GM13977 (cell line): Measurements from ENCODE around the gene ACTG1.

Experiments
- DNase-seq: peaks from one replicate; pipeline ENCODE4 v3.0.0; 2012; ENCODE audit warnings: low spot score
- in situ Hi-C: fragments of 300-500 bp; cut with MboI; formaldehyde crosslinking; loops from one replicate; pipeline ENCODE4 v1.12.0; 2022; ENCODE audit warnings: low sequenced_read_pairs, low pct_unique_long_range_greater_than_20kb, mixed read lengths, inconsistent platforms; ENCODE audit not compliant: unreplicated experiment
- TF ChIP-seq, protein P1 (sequence below): IDR thresholded peaks from 2 replicates; pipeline ENCODE4 v1.5.1; 2012; ENCODE audit warnings: mild to moderate bottlenecking, control low read depth; ENCODE audit not compliant: insufficient read depth; ENCODE audit errors: extremely low read depth, missing control alignments

ACTG1 gene

DNA sequence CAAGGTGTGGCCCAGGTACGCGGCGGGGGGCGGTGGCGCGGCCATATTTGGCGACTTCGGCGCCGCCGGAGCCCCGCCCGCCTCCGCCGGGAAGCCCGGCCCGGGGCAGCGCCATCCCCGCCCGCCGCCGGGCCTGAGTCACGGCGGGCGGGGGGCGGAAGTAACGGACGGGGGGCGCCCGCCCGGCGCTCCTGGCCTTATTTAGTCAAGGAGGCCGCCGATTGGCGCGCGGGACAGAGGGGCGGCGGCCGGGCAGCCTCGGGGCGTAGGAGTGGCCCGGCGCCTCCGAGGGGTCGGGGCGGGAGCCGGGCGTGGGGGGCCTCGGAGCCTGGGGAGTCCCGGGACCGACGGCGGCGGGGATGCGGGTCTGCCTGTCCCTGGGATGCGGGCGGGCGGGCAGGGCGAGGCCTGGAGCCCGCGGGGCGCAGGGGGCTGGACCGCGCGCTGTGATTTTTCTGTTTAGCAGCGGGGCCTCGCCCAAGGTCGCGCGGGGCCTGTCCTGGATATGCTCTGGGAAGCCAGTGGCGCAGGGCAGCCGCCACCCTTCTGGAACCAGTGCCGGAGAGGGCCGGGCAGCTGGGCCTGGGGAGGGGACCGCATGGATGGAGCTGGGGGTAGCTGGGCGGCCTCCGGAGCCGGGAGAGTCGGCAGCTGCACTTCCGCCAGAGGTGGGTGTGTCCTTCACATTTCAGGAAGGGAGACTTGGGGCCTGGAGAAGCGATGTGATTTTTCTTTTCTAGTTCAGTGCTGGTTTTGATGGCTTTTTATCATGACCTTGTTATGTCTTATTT, 2.3 kb upstream of the ACTG1 start:
- TF ChIP-seq, protein P1, sequence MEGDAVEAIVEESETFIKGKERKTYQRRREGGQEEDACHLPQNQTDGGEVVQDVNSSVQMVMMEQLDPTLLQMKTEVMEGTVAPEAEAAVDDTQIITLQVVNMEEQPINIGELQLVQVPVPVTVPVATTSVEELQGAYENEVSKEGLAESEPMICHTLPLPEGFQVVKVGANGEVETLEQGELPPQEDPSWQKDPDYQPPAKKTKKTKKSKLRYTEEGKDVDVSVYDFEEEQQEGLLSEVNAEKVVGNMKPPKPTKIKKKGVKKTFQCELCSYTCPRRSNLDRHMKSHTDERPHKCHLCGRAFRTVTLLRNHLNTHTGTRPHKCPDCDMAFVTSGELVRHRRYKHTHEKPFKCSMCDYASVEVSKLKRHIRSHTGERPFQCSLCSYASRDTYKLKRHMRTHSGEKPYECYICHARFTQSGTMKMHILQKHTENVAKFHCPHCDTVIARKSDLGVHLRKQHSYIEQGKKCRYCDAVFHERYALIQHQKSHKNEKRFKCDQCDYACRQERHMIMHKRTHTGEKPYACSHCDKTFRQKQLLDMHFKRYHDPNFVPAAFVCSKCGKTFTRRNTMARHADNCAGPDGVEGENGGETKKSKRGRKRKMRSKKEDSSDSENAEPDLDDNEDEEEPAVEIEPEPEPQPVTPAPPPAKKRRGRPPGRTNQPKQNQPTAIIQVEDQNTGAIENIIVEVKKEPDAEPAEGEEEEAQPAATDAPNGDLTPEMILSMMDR: no peak
- in situ Hi-C loops: no loop called here
- peak; percentile 89 for DNase-seq

DNA sequence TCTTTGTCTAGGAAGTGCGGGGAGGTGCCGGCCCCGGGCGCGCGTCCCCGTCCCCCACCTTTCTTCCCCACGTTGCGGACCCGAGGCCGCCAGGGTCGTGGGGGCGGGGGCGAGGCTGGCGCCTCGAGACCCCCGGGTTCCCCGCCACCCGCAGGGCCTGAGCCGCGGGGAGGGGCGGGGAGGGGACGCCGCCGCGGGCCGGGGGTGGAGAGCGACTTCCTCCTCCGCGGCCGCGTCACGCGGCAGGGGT, 1.8 kb upstream of the ACTG1 start:
- in situ Hi-C loops: no loop called here
- TF ChIP-seq, protein P1: no peak
- DNase-seq: no peak

DNA sequence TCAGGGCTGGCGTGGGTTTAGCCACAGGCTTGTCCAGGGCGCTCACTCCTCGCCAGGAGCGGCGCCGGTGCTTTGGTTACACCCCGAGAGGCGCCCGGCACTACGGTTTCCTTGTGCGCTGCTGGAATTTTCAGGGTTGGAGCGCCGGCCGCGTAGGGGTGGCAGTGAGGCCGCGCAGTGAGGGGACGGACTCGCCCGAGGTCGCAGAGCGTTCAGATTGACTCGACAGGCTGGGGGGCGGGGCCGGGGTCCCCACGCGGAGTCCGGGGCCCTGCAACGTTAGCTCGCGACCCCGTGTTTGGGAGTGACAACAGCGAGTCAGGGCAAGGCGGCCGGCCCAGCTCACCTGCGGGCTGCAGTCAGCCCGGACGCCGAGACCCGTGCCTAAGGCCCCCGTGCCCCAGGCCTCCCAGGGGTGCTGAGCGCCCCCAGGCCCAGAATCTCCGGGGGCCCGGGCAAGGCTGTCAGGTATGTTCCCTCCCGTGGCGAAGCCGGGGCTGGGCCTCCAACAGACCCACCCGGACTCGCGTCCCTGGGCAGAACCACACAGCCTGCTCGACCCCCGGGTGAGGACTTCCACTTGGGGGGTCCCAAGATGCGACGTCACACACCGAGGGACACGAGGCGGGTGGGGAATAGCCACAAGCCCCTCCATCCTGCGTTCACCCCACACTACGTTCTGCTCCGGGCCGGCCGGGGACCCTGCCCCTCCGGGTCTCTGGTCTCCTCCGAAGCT, 1.3 kb upstream of the ACTG1 start:
- no peak for DNase-seq
- in situ Hi-C loops: no loop called here
- TF ChIP-seq, protein P1: no peak

DNA sequence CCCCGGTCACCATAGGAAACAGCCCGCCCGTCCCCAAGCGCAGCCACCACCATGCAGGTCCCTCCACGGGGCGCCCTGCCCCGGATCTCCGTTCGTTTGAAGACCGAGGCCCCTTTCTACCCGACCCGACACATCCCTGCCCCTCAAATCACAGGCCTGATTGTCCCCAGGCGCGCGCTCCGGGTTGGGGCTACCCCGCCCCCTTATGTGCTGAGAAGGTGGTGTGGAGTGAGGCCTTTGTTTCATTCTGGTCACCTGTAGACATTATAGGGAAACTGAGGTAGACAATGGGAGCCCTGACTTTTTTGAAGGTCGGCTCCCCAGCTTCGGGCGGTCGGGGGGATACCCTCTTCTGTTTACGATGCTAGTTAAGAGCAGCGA, 763 bp upstream of the ACTG1 start:
- TF ChIP-seq, protein P1: no peak
- DNase-seq: peak; percentile 72
- in situ Hi-C loops: no loop called here

DNA sequence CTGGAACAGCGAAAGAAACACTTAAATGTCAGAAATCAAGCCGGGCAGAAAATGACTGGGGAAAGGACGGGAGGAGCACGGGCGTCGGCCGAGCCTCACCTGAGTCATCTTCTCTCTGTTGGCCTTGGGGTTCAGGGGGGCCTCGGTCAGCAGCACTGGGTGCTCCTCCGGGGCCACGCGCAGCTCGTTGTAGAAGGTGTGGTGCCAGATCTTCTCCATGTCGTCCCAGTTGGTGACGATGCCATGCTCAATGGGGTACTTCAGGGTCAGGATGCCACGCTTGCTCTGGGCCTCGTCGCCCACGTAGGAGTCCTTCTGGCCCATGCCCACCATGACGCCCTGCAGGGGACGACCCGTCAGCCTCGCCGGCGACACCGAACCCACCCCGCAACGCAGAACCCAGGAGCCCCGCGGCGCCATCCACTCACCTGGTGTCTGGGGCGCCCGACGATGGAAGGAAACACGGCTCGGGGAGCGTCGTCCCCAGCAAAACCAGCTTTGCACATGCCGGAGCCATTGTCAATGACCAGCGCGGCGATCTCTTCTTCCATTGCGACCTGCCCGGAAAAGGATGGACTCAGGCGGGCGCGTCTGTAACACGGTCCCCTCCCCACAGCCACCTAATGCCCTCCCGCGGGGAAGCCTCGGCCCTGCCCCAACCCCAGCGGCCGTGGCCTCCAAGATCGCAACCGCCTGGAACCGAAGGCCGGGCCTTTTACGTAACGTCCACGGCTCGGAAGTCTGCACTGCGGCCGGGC, 616 bp downstream of the ACTG1 start:
- DNase-seq: no peak
- in situ Hi-C loops: no loop called here
- TF ChIP-seq, protein P1: no peak

DNA sequence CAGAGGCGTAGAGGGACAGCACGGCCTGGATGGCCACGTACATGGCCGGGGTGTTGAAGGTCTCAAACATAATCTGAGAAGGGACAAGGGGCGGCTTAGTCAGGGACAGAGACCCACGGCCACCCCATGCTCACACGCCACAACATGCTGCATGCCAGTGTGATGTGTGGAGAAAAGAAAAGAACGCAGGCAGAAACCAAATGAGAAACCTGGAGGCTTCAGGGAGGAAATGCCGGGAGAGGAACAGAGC, 1.1 kb downstream of the ACTG1 start:
- DNase-seq: no peak
- in situ Hi-C loops: no loop called here
- TF ChIP-seq, protein P1: no peak
